Kasumi-1 (cell line): ENCODE results near the gene ZBTB49.

Experiments used
- DNase-seq, 2 experiments: peaks; one replicate each; lab custom pipeline; 2025; lab: John Stamatoyannopoulos, UW

The ZBTB49 gene

DNA sequence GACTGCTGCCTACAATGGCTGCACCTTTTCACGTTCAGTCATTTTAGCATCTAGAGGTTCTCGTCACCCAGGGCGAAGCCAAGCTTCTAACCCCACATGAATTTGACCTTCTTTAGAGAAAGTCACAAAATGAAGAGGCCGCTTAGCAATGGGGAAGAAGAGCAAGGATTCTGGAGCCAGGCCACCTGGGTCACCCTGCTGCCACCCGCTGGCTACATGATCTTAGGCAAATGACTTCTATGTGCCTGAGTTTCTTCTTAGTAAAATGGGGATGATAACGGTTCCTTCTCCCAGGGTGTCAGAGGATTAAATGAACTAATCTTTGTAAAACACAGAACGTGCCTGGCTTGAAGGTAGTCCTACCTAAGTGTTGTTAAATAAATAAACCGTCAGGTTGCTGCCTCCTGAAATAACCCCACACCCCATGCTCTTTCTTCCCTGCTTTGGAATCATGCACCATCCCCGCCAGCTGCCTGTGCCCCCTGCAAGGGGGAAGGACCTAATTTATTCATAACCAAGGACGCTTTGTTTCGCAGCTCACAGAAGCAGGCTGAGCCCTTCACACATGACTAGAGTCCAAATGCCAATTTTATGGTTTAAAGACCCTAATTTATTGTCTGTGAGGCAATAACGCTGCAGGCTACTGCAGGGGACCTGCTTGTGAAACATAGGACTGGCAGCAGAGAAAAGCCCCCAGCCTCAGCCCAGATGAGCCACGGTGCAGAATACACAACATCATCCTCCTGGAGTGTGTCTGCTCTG lies 68.2 kb downstream of the ZBTB49 start:
- DNase-seq, result no peak

DNA sequence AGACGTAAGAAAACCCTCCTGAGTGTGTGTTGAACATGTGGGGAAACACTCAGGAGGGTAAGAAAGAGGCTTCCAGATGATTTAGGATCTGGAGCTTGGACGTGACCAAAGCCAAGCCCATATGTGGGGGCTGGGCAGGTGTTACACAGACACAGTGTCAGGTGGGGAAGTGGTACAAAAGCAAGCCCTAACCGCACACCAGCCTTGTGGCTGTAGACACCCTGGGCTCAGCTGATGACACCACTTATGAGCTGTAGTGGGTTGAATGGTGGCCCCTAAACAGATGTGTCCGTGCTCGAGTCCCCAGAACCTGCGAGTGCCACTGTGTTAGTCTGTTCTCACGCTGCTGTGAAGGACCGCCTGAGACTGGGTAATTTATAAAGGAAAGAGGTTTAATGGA lies 71.8 kb downstream of the ZBTB49 start:
- DNase-seq, result no peak

DNA sequence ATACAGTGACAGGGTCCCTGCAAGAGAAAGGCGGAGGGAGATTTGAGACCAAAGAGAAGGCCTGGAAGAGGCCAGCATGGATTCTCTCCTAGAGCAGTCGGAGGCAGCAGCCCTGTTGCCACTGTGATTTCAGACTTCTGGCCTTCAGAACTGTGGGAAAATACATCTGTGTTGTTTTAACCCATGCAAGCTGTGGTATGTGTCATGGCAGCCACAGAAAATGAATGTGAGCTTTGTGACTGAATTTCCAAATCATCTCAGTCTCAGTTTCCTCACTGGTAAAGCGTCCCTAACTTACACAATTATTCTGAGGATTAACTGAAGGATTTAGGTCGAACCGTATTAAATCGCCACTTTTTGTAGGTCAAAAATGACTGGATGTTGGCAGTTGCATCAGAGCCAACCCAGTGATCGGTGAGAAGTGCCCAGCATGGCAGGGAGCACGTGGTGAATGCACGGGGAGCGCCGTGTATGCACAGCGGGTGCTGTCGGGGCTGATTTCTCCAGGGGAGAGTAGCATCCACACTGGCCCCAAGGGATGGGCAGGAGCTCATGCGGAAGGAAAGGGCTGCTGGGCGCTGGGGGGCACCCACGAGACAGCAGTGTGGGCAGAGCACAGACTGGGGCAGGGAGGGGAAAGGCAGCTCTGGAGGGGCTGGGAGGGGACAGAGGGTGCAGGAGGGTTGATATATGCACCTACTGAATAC lies 73.1 kb downstream of the ZBTB49 start:
- DNase-seq, result no peak

DNA sequence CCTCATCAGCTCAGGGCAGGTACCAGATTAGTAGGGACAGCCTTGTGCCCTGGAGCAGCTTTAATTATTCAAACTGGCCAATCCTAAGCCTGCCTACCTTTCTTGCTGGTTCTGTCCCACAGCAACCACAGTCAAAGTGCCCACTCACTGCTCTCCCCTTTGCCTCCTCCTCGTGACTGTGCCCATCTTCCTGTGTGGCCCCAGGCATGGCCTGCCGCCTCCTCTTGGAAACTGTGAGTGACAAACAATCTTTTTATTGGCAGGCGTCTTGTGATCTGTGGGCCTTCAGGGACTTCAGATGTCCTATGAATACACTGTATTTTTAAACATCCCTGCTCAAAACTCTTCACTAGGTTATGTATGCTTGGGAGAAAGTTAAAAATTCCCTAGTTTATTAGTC lies 74.0 kb downstream of the ZBTB49 start:
- DNase-seq, result no peak

DNA sequence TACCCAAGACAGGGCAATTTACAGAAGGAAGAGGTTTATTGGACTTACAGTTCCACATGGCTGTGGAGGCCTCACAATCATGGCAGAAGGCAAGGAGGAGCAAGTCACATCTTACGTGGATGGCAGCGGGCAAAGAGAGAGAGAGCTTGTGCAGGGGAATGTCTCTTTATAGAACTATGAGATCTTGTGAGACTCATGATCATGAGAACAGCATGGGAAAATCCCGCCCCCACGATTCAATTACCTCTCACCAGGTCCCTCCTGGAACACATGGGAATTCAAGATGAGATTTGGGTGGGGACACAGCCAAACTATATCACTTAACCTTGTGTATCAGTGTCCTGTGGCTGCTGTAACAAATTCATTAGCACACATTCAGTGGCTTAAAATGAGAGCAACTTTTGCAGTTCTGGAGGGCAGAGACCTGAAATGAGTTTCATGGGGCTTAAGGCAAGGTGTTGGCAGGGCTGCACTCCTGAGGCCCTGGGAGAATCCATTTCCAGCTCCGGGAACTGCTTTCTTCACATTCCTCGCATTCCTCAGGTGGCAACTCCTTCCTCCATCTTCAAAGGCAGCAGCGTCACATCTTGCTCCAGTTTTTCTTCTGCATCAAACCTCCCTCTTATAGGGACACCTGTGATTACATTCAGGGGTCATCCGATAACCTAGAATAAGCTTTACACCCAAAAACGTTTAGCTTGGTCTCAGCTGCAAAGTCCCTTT lies 74.6 kb downstream of the ZBTB49 start:
- DNase-seq, result no peak

DNA sequence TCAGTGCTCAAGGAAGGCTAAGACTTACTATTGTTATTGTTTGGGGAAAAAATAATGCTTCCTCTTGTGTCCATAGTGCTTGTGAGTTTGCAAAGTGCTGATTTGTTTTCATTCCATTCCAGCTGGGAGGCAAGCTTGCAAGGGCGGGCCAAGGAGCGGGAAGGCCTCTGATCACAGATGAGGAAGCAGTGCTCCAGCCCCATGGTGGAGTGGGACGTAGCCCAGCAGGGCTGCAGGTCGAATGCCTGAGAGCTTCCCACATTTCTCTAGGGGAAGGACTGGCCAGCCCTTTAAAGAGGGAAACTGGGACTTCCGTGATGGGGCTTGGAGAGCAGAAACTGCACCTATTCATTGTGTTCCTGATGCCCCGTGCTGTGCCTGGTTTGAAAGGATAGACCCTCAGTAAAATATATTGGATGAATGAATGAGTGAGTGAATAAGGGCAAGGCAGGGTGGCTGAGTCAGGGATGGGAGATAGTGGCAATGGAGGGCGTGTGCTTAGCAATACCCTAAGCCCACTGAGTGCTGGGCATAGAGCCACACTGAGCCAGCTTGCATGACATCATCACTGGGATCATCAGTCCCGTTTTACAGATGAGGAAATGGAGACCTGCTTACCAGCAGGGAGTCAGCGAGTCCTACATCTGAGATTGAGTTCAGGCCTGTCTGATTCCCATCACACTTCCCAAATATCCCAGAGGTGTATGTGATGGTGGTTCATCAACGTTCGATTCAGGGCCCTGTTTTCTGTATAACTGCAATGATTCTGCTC lies 78.9 kb downstream of the ZBTB49 start:
- no peak for DNase-seq
